ENCODE measurements around the gene ASB15.

ASB15 gene

DNA sequence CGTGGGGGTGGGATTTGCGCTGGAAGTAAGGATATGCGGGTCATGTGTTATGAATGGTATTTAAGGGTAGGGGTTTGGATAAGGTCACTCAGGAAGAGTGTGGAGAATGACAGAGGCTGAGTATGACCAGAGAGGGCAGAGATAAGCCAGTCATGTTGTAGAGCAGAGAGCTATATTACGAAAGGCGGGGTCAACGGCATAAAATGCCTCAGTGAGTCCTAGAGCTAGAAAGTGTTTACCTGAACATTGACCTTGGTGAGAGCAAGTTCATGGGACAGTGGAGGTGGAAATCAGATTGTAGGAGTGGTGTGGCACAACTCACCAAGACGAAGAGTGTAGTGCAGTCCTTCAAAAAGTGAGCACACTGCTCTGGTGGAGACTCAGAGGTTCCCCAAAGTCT, 67.9 kb downstream of the ASB15 start:
- DNase-seq = no peak

DNA sequence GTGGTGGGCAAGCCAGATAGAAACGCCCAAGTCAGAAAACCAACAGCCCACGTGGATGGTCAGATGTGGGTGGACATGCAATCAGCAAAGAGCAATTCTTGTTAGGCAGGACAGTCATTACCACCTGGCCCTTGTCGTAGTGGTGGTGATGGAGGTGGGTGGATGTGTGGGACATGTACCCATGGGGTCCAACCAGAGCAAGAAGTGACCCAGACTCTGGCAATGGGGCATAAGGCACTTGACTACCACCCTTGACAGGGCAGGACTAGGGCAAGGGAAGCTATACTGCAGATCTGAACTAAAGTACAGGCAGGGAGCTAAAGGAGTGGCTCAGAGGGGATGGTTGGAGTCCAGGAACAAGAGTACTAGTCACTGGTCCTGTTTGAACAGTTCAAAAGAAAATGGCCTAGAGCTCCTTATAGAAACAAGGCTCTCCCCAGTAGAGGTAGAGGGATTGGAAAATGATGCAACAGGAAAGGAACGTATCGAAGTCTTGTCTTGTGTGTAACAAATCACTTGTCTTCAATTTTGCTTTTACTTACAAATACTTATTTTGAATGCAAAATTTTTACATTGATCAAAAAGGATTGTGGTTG, 71.6 kb downstream of the ASB15 start:
- DNase-seq = no peak

DNA sequence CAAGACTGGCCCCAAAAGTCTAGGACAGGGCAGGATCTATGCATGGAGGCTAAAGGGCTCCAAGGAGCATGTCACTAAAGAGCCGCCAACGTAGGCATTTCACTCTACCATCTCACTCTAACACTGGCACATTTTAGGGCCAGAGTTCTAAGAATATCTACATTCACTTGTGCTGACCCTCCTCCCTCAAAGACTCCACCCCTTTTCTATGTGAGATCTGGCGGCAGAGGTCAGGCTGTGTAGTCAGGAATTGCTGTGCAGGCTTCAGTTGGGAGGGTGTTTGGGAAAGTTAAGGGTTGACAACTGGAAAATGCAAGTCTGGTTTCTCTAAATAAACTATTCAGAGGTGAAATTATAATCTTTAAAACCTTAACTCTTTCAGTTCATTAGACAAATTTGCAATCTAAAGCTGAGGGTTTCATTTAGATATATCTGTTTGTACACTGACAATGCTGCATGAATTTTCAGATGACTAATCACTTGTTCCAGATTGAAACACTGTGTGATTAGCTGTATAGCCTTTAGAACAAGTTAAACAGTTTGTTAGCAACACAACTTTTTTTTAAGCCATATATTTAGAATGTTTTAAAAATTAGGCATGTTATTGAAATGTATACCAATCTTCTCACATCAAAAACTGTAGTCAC, 72.3 kb downstream of the ASB15 start:
- DNase-seq = no peak

DNA sequence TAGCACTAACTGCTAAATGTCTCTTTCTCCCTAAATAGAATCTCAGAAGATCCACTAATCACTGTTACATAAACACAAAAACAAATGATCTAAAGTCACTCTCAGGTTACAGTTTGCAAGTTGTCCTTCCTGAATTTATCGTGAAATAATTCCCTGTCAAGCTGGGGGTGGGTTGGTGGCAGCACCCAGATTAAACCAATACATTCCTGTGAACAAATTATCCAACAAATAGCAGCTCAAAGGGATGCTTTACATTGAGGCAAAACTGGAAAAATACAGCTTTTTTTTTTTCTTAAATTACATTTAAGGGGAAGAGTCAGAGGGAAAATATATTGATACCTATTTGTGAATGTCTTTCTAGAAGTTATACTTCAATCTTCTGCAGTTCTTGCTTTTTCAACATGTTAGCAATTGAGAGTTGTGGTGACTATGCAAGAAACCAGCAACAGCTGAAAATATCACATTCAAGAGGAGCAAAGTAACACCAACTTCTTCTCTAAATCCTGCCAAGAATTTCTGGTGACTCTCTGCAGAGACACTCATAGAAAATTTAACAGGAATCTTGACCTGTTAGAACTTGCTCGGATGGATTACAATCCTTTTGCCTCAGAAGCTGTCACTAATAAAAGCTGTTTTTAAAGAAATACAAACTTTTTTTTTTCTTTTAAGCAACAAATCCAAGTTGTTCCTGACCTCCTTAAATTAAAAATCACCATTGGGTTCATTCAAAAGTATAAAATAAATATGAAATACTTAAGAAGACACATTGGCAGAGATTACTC, 73.0 kb downstream of the ASB15 start:
- no peak for DNase-seq

DNA sequence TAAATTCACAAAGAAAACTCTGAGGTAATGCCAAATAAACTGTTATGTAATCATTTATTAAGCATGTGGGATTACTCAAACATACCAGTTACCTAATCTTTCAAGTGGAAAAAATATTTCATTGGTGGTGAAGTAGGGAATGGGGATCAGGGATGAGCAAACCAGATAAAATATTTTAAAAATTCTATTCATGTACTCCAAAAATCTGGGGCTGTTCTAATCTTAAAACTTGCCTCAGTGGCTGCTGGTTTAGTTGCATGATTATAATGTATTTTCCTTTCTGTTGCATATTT, 73.5 kb downstream of the ASB15 start:
- no peak for DNase-seq

DNA sequence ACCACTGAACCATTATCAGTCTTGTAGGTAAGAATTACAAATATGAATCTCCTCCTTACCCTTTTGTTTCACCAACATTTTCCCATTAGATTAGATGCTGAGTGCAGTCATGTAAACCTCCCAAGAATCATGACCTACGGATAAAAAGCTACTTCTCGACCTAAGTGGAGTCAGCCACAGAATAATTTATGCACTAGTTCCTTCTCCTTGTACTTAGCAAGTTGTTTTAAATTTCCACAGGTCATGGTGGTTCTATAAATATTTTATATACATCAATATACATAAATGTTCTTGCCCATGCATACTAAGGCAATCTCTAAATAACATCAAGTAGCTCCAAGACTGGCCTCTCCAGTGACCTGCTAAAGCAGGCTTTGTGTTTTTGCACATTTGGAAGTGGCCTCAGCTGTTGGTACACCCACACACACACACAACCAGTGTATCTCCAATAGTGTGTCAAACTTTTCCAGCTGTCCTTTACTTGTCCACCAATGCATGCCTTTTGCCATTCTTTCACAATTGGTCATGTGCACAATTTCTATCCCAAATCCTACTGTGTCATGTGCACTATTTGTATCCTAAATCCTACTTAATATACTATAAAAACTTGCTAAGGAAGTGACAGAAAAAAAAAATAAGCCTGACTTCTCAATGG, 75.6 kb downstream of the ASB15 start:
- no peak for DNase-seq

DNA sequence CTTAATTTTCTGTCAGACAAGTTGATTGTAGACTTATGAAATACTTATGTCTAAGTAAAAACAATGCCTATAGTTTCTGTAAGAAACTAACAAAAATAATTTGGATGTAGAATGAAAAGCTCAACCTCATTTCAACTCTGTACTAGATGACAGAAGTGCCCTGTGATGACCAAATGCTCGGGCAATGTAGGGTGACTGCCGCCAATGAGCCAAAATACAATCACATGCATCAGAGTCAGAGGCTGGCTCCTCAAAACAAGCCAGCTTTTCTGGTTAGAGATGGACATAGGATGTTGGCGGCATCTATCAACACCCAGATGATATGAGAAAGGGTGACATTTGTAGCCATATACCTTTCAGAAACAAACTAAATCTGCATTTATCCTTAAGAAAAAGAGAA, 78.0 kb downstream of the ASB15 start:
- DNase-seq = no peak

DNA sequence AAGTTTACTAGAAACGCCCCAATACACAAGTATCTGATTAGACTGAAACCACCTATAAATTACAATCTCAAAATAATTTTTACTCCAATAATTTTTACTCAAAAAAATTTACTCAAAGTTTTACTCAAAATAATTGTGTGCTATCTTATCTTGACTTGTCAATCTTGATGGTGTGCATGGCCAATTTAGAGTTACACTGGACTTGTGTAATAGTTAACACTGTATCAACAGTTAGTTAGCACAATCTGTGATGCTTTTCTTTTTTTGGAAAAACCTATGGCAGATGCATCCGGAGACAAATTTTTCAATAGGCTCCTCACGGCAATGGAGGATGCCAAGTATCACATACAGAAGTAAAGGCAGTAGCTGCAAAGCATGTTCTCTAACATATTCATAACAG, 79.0 kb downstream of the ASB15 start:
- DNase-seq = no peak

DNA sequence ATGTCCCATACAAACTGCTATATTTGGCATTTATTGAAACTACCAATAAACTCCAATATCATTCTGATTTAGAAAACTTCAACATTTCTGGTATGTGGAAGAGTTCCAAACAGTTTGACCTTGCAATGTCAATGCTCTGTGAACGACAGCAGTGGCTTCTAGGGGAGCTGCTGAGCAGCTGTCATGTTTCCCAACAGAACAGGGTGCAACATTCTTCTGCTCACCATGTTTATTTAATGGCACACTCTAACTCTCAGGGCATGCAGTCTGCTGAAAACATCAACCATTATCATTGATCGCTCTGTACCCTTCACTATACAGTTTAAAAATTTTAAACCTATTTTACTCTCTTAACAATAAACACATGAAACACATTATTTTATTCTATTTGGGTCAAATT, 79.9 kb downstream of the ASB15 start:
- DNase-seq = no peak

DNA sequence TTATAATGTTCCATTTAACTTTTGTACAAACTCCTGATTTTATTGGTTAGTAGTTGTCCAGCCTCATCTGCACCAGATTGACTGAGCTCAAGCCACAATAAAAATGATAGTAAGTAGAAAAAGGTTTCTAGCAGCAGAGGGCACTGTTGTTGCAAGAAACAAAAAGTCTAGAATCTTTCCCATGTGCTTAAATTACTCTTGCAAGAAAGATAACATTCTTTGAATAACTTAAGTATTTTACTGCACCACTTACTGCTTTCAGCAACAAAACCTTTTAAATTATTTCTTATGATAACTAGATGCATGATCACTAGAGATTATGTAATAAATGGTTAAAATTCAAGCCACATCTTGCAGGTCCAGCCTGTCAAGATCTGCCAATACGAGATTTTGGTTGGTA, 81.1 kb downstream of the ASB15 start:
- no peak for DNase-seq

DNA sequence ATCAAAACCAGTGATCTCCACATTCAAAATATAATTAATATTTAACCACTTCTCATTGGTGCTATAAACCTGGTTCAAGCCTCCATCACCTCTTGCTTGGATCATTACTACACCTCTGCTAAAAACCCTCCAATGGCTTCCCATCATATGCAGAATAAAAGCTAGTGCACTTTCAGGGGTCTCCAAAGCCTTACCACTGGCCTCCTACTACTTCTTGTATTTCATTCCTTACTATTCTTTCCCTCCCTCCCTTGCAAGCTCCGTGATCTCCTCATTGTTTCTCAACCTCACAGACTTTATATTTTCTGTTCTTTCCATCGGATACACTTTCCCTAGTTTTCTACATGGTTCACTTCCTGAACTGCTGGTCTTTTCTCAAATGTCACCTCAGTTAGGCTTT, 85.5 kb downstream of the ASB15 start:
- no peak for DNase-seq

DNA sequence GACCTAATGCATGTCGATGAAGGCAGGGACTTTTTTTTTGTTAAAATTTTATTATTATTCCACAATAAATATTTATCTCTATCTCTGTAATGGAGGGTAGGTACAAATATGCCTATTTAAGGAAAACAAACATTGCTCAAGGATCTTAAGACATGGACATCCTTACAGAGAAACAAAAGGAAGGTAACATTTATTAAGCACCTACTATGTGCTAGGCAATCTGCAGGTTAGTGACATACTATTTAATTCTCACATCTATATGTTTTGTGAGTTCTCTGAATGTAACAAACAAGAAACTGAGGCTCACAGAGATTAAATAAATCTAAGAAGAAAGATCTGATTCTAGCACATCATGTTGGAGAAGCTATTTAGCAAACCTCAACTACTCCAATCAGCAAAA, 86.1 kb downstream of the ASB15 start:
- DNase-seq = no peak
